ENCODE results near the gene PRRX2.

Gene PRRX2

GRCh38 chr9:129626625-129627284 is 38.7 kb upstream of the PRRX2 start:
- Histone ChIP-seq H3K36me3 (replicated peaks; ENCODE audit: low read depth, low read length) (peaks cover 16% of the 10 kb centered on the region), H3K4me2 (ENCODE audit: low read length) (peak overlapping the region; percentile 96), H4K20me1 (ENCODE audit: insufficient read depth, low read length) (peaks cover 54% of the 10 kb centered on the region), H3K27ac (ENCODE audit: low read length) (peak overlapping the region; percentile 62), H2AFZ (ENCODE audit: low read depth, low read length) (no peak overlapping the region), H3K79me2 (ENCODE audit: low read length) (peaks cover 58% of the 10 kb centered on the region), H3K27me3 (ENCODE audit: low read depth, low read length) (no peaks in the 10 kb centered on the region), H3K9ac (ENCODE audit: low read length) (peak overlapping the region; percentile 94), H3K9me3 (ENCODE audit: insufficient read depth, low read length) (no peaks in the 10 kb centered on the region), H3K4me1 (ENCODE audit: low read length) (peaks cover 29% of the 10 kb centered on the region), H3K4me3 (ENCODE audit: low read length) (peak overlapping the region; percentile 96)
- TF ChIP-seq EZH2phosphoT487 (IDR thresholded peaks at IDR 0.05; ENCODE audit: low read depth) (no peak), CTCF (IDR thresholded peaks at IDR 0.05; ENCODE audit: low read depth, low read length) (no peak)

- H3K27ac ChIP-seq (ENCODE audit: low read length), result peak overlapping the region; percentile 62
- H3K9ac ChIP-seq (ENCODE audit: low read length), result peak overlapping the region; percentile 94
- no peak overlapping the region for H2AFZ ChIP-seq (ENCODE audit: low read depth, low read length)
- no peak for TF ChIP-seq EZH2phosphoT487 (IDR thresholded peaks at IDR 0.05; ENCODE audit: low read depth)
- TF ChIP-seq CTCF (IDR thresholded peaks at IDR 0.05; ENCODE audit: low read depth, low read length), result no peak
- peak overlapping the region; percentile 96 for H3K4me2 ChIP-seq (ENCODE audit: low read length)
- H3K4me1 ChIP-seq (ENCODE audit: low read length), result peaks cover 29% of the 10 kb centered on the region
- H3K36me3 ChIP-seq (replicated peaks; ENCODE audit: low read depth, low read length), result peaks cover 20% of the 10 kb centered on the region
- H3K79me2 ChIP-seq (ENCODE audit: low read length), result peaks cover 68% of the 10 kb centered on the region
- H3K27me3 ChIP-seq (ENCODE audit: low read depth, low read length), result no peaks in the 10 kb centered on the region
- peaks cover 64% of the 10 kb centered on the region for H4K20me1 ChIP-seq (ENCODE audit: insufficient read depth, low read length)
- peak overlapping the region; percentile 96 for H3K4me3 ChIP-seq (ENCODE audit: low read length)
- no peaks in the 10 kb centered on the region for H3K9me3 ChIP-seq (ENCODE audit: insufficient read depth, low read length)
These were observed 37.6 kb upstream of the PRRX2 start for GRCh38 chr9:129627556-129628440.

GRCh38 chr9:129628709-129629108 is 36.7 kb upstream of the PRRX2 start:
- Histone ChIP-seq H2AFZ (ENCODE audit: low read depth, low read length) (no peak overlapping the region), H3K9ac (ENCODE audit: low read length) (no peak overlapping the region), H3K36me3 (replicated peaks; ENCODE audit: low read depth, low read length) (peaks cover 26% of the 10 kb centered on the region), H3K27me3 (ENCODE audit: low read depth, low read length) (no peaks in the 10 kb centered on the region), H3K9me3 (ENCODE audit: insufficient read depth, low read length) (no peaks in the 10 kb centered on the region), H3K4me2 (ENCODE audit: low read length) (no peak overlapping the region), H4K20me1 (ENCODE audit: insufficient read depth, low read length) (peaks cover 71% of the 10 kb centered on the region), H3K4me1 (ENCODE audit: low read length) (peaks cover 29% of the 10 kb centered on the region), H3K27ac (ENCODE audit: low read length) (no peak overlapping the region), H3K79me2 (ENCODE audit: low read length) (peaks cover 77% of the 10 kb centered on the region), H3K4me3 (ENCODE audit: low read length) (no peak overlapping the region)
- TF ChIP-seq CTCF (IDR thresholded peaks at IDR 0.05; ENCODE audit: low read depth, low read length), result no peak
- no peak for TF ChIP-seq EZH2phosphoT487 (IDR thresholded peaks at IDR 0.05; ENCODE audit: low read depth)

- no peaks in the 10 kb centered on the region for H3K9me3 ChIP-seq (ENCODE audit: insufficient read depth, low read length)
- H3K27ac ChIP-seq (ENCODE audit: low read length), result no peak overlapping the region
- H3K36me3 ChIP-seq (replicated peaks; ENCODE audit: low read depth, low read length), result peaks cover 30% of the 10 kb centered on the region
- H2AFZ ChIP-seq (ENCODE audit: low read depth, low read length), result no peak overlapping the region
- H4K20me1 ChIP-seq (ENCODE audit: insufficient read depth, low read length), result peaks cover 71% of the 10 kb centered on the region
- no peak overlapping the region for H3K9ac ChIP-seq (ENCODE audit: low read length)
- H3K4me2 ChIP-seq (ENCODE audit: low read length), result no peak overlapping the region
- H3K27me3 ChIP-seq (ENCODE audit: low read depth, low read length), result no peaks in the 10 kb centered on the region
- H3K79me2 ChIP-seq (ENCODE audit: low read length), result peaks cover 81% of the 10 kb centered on the region
- peaks cover 25% of the 10 kb centered on the region for H3K4me1 ChIP-seq (ENCODE audit: low read length)
- TF ChIP-seq CTCF (IDR thresholded peaks at IDR 0.05; ENCODE audit: low read depth, low read length) (no peak), EZH2phosphoT487 (IDR thresholded peaks at IDR 0.05; ENCODE audit: low read depth) (no peak)
- H3K4me3 ChIP-seq (ENCODE audit: low read length), result no peak overlapping the region
These were observed 36.1 kb upstream of the PRRX2 start for GRCh38 chr9:129629251-129629820.
